ENCODE data around the gene USP17L22. TPM values are rescaled to one million over a fixed set of nuclear protein-coding genes. Genes with fewer than 3 reads are reported as not detected.

Gene USP17L22
- not detected in 2 replicates for total RNA-seq

GRCh38 chr4:9267319-9267718, at the start of gene USP17L22:
TSS of gene USP17L22 (plus strand) at chr4:9267619. CDS start at chr4:9267619, 0 bp downstream.

GRCh38 chr4:9219852-9220251, 47.6 kb upstream of the USP17L22 start, which contains the start of gene USP17L12:
TSS of gene USP17L12 (plus strand) at chr4:9220152. CDS start at chr4:9220152, 0 bp downstream.

GRCh38 chr4:9224596-9224995, 42.8 kb upstream of the USP17L22 start, which contains the start of gene USP17L13:
TSS of gene USP17L13 (plus strand) at chr4:9224896. CDS start at chr4:9224896, 0 bp downstream.

GRCh38 chr4:9234085-9234484, 33.3 kb upstream of the USP17L22 start, which contains the start of gene USP17L15:
TSS of gene USP17L15 (plus strand) at chr4:9234385. CDS start at chr4:9234385, 0 bp downstream.

GRCh38 chr4:9243579-9243978, 23.8 kb upstream of the USP17L22 start, which contains the start of gene USP17L17:
TSS of gene USP17L17 (plus strand) at chr4:9243879. CDS start at chr4:9243879, 0 bp downstream.

GRCh38 chr4:9247953-9248680, 19.3 kb upstream of the USP17L22 start, which contains the start of gene USP17L18:
TSS of gene USP17L18 (plus strand) at chr4:9248630. CDS start at chr4:9248630, 0 bp downstream.

GRCh38 chr4:9253078-9253477, 14.3 kb upstream of the USP17L22 start, which contains the start of gene USP17L19:
TSS of gene USP17L19 (plus strand) at chr4:9253378. CDS start at chr4:9253378, 0 bp downstream.

GRCh38 chr4:9257824-9258223, 9.6 kb upstream of the USP17L22 start, which contains the start of gene USP17L20:
TSS of gene USP17L20 (plus strand) at chr4:9258124. CDS start at chr4:9258124, 0 bp downstream.

GRCh38 chr4:9262572-9262971, 4.8 kb upstream of the USP17L22 start, which contains the start of gene USP17L21:
TSS of gene USP17L21 (plus strand) at chr4:9262872. CDS start at chr4:9262872, 0 bp downstream.

Other genes with a start within 250 kb of the USP17L22 start
- gene FAM90A26, start 97.2 kb upstream of the USP17L22 start, total RNA-seq, result not detected in 2 replicates
- gene USP17L10, start 57.0 kb upstream of the USP17L22 start, total RNA-seq, result not detected in 2 replicates
- not detected in 2 replicates for gene USP17L11, start 52.2 kb upstream of the USP17L22 start, total RNA-seq
- gene USP17L12, start 47.5 kb upstream of the USP17L22 start, total RNA-seq, result not detected in 2 replicates
- not detected in 2 replicates for gene USP17L13, start 42.7 kb upstream of the USP17L22 start, total RNA-seq
- gene USP17L15, start 33.2 kb upstream of the USP17L22 start, total RNA-seq, result not detected in 2 replicates
- gene USP17L17, start 23.7 kb upstream of the USP17L22 start, total RNA-seq, result not detected in 2 replicates
- gene USP17L18, start 19.0 kb upstream of the USP17L22 start, total RNA-seq, result not detected in 2 replicates
- gene USP17L19, start 14.2 kb upstream of the USP17L22 start, total RNA-seq, result not detected in 2 replicates
- gene USP17L20, start 9.5 kb upstream of the USP17L22 start, total RNA-seq, result not detected in 2 replicates
- gene USP17L21, start 4.7 kb upstream of the USP17L22 start, total RNA-seq, result not detected in 2 replicates
- not detected in 2 replicates for gene USP17L24, start 57.5 kb downstream of the USP17L22 start, total RNA-seq
- gene USP17L25, start 62.3 kb downstream of the USP17L22 start, total RNA-seq, result not detected in 2 replicates
- not detected in 2 replicates for gene USP17L26, start 67.0 kb downstream of the USP17L22 start, total RNA-seq
- gene USP17L5, start 71.8 kb downstream of the USP17L22 start, total RNA-seq, result not detected in 2 replicates
- gene USP17L27, start 76.5 kb downstream of the USP17L22 start, total RNA-seq, result not detected in 2 replicates
- gene USP17L28, start 81.3 kb downstream of the USP17L22 start, total RNA-seq, result not detected in 2 replicates
- not detected in 2 replicates for gene USP17L29, start 86.0 kb downstream of the USP17L22 start, total RNA-seq
- not detected in 2 replicates for gene USP17L30, start 95.5 kb downstream of the USP17L22 start, total RNA-seq
- gene DEFB131A, start 176.8 kb downstream of the USP17L22 start, total RNA-seq, result not detected in 2 replicates